Measurements from ENCODE around the gene MYO18B.

MYO18B gene

DNA sequence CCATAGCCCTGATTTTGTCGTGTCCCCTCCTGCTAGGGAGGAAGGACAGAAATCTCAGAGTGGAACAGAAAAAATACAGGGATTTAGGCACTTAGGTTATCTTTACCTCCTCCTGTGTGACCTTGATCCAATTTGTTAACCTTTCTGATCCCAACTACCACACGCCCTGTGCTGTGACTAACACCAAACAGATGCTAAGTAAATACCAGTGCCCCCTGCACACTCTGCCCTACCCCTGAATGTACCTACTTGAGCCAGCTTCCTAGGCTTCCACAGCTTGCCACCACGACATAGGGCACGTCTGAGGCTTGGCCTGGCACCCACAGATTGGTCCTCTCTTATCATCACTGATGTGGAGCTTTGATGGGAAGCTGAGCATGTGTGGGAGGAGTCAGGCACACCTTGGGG lies 9.2 kb downstream of the MYO18B start:
- no peak for DNase-seq

DNA sequence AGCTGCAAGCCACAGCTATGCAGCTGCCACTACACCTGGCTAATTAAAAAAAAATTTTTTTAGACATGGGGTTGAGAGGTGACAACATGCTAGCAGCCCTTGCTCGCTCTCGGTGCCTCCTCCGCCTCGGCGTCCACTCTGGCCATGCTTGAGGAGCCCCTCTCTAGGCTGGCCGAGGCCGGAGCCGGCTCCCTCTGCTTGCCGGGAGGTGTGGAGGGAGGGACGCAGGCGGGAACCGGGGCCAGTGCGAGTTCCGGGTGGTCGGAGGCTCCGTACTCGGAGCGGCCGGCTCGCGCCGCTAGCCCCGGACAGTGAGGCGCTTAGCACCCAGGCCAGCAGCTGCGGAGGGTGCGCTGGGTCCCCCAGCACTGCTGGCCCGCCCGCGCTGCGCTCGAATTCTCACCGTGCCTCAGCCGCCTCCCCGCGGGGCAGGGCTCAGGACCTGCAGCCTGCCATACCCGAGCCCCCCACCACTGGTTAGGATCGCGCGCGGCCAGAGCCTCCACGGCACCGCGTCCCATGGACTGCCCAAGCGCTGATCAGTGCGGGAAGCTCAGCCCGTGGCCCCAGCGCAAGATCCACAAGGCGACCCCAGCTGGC lies 10.7 kb downstream of the MYO18B start:
- DNase-seq = no peak

DNA sequence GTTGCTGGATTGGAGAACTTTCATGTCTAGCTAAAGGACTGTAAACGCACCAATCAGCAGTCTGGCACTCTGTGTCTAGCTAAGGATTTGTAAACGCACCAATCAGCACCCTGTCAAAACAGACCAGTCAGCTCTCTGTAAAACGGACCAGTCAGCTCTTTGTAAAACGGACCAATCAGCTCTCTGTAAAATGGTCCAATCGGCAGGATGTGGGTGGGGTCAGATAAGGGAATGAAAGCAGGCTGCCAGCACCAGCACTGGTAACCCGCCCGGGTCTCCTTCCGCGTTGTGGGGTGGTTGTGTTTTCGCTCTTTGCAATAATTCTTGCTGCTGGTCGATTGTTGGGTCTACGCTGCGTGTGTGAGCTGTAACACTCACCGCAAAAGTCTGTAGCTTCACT lies 11.3 kb downstream of the MYO18B start:
- DNase-seq = no peak

DNA sequence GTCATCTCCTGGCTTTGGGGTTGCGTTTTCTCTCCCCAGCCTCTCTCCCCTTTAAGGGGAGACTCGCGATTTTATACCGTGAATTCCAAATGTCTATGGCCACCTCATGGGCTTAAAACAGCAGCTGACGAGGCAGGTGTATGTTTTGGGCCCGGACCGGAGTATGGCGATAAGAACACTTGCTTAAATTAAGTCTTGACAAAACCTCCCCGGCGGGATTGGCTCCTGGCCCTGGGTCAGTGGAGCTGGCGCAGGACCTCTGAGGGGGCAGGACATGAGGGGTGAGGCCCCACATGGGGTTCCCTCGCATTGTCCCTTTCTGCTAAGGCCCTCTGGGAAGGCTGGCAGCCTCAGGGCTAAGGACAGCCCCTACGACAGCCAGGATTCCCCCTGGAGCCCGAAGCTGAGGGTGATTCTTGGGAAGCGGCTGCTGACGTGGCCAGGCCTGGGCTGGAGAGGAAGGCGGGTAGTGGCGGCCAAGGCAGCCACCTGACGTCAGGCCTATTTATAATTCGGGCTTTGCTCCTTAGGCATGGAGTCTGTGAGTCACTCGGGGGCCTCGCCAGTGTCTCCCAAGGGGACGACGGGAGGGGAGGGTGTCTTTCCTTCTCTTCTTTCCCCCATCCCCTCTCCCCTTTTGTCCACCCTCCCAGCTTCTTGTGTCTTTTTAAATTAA lies 12.7 kb downstream of the MYO18B start:
- DNase-seq = no peak

DNA sequence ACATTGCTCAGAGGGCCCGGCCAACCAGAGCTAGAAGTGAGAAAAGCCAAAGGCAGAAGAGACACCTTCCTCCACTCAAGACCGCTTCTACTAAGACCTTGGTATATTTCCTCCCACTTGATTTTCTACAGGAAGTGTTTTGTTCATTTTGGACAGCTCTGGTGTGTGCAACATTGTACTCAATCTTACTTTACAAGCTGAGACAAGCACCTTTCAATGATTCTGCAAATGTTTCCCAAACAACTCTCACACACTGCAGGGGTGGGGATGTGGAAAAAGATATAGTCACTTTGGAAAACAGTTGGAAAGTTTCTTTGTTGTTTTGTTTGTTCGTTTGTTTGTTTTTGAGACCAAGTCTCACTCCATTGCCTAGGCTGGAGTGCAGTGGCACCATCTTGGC lies 15.7 kb downstream of the MYO18B start:
- no peak for DNase-seq

DNA sequence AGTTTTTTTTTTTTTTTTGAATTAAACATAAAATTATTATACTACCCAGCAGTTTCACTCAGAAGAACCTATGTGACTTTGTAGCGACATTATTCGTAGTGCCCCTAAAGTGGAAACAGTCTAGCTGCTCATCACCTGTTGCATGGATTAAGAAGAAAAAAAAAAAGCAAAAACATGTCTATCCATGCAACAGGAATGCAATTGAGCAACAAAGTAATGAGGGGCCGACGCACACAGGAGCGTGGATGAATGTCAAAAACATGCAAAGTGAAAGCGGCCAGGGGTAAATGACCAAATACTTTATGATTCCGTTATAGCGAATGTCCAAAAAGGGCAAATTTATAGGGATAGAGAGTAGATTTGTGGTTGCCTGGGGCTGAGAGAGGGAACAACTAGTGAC lies 16.3 kb downstream of the MYO18B start:
- DNase-seq = no peak

DNA sequence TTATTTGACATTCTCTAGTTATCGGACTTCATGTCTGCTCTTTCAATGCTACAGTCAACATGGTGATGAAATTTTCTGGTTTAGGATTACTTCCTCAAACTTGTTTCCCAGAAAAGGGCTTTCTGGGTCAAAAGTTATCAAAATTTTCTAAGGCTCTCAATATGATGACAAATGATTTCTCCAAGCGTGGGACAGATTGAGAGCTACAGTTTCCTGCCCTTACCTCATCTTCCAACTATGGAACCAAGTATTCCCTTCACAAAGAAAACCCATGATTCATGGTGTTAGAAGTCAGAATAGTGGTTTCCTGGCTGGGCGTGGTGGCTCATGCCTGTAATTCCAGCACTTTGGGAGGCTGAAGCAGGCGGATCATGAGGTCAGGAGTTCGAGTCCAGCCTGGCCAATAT lies 17.8 kb downstream of the MYO18B start:
- DNase-seq = no peak

DNA sequence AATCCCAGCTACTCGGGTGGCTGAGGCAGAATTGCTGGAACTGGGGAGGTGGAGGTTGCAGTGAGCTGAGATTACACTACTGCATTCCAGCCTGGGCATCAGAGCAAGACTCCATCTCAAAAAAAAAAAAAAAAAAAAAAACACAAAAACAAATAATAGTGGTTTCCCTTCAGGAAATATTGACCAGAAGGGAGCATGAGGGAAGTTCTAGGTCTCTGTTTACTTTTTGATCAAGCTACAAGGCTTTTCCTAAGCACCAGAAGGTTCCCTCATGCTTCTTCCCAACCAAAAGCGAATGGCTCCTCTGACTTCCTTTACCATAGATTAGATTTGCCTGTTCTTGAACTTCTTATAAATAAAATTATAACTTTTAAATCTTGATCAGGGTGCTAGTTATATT lies 18.3 kb downstream of the MYO18B start:
- no peak for DNase-seq

DNA sequence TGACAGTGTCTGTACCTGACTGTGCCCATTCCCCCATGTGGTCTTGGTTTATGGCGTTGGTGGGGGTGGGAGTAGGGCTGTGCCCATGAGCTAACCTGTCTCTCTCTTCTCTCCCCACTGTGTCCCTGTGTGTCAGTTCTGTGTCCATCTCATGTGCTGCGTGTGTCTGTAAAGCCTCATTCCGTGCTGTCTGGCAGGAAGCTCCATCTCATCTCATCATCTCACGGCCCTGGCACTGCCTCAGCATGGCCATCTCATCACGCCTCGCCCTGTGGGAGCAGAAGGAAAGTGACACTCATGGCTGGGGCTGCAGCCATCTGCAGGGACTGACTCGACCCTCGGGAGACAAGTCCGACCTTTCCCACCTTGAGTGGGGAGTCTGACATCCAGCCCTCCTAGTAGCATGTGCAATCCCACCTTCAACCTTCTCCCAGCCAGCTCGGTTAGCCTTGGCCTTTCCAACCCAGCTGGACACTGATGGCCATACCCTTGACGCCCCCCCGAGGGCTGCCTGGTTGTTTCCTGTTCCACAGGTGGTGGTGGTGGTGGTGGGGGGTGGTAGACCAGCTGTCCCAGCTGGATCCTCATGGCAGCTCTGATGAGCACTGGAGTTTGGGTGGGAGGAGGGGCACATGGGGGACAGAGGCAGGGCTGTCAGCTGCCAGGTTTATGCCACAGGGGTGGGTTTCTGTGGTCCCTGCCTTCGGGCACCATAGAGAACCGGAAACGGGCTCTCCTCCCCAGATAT lies 19.0 kb downstream of the MYO18B start:
- DNase-seq = no peak

DNA sequence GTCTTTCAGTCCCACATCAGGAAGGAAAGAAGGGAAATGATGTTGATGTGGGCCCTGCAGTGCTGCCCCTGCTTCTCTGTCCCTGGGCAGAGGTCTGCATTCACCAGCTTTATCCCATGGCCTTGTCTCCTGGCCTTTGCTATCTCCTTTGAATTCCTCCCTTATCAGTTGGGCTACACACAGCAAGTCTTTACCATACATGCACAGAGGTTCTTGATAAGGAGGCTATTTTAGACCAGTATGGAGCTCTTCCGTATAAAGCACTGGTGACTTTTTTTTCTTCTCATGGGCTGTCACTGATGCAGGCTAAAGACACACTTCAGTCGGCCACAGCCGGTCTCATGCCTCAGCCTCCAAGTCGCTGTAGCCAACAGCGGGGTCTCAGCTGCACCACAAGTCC lies 20.2 kb downstream of the MYO18B start:
- no peak for DNase-seq

DNA sequence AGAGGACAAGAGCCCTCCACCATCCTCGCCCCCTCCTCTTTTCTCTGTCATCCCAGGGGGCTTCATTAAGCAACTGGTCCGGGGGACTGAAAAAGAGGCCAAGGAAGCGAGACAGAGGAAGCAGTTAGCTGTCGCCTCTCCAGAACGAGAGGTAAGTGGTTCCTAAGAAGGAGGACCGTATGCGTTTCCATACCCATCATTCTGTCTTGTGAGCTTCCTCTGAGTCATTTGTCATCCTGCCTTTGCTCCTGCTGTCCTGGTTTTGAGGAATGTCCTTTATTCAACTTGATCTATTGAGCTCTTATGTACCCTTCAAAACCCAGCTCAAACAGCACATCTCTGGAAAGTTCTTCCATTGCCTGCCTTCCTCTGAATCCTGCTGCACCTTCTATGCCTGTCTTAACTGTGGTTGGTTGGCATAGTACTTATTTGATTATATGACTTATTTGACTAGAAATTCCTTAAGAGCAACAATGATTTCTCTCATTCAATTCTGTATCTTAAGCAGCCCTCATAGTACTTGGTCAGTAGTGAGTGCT lies 21.3 kb downstream of the MYO18B start:
- no peak for DNase-seq

DNA sequence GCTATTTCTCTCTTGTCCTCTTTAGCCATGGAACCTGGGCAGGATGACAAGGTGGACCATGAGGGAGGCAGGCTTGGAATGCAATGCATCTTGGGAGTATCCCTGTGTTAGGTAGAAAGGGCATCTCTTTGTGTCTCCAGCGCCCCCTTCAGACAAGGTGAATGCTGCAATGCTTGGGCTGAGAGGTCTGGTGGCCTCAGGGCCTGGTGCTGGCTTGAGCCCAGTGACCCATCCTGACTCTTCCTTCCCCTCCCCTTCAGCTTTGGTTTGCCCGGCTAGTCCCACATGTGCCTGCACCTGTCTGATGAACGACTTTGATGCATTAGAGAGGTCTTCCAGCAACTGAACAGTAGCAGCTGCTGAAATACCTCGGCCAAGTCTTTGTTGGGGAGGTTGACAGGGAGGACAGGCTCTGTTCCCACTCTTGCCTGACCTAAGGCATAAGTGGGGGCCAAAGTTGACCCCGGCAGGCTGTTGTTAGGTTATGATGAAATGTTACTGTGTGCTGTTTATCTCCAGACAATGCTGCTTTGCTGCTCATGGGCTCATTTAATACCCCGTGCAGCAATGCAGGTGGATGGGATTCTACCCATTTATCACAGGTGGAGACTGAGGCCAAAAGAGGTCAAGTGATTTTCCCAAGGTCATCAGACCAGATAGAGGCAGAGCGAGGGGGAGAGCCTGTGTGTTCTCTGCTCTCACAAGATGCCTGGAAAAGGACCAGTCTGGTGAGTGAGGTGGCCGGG lies 22.5 kb downstream of the MYO18B start:
- DNase-seq = no peak

DNA sequence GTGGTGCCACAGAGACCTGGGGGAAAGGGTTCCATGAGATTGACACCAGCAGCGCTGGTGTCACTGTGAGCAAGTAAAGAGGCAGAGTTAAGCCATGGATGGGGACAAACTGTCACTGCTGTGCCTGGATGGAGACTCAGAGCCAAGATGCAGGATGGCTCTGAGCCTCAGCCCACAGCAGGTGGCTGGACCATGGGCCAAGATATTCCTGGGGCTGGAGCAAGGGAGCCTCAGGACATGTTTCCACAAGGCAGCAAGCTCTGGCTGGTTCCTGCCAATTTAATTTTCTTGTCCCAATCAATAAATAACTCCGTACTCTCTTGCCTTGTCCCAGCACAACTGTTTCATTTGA lies 23.0 kb downstream of the MYO18B start:
- no peak for DNase-seq

DNA sequence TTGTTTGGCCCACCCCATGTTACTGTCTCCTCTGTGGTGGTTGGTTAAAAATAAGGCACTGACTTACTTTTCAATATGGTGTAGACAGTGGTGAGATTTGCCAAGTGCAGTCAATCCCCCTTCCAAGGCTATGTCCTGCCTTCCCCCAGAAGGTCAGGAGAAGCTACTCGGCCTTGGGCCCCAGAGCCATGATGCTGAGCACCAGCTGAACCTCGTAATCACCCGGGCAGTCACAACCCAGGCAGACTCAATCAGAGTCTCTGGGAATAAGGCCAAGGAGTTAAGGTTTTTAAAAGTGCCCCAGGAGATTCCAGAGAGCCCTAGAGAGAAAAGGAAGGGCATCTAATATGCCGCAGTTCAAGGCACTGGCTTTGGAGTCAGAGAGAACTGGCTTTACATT lies 23.8 kb downstream of the MYO18B start:
- DNase-seq = no peak

DNA sequence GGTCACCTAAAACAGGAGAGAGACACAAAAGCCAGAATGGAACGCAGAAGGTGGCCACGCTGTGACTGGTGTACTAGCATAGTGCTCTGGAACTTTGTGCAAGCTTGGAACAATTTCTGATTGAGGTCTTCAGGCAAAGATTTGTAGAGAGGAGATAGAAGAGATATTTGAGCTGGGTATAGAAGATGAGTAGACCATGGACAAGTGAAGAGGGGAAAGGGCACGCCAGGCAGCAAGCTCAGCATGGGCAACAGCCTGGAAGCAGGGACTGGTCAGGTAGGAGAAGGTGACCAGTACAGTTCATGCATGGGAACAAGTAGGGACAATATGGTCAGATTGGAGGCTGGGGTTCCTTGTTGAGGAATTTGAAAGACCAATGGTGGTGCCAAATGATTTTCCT lies 24.4 kb downstream of the MYO18B start:
- no peak for DNase-seq

DNA sequence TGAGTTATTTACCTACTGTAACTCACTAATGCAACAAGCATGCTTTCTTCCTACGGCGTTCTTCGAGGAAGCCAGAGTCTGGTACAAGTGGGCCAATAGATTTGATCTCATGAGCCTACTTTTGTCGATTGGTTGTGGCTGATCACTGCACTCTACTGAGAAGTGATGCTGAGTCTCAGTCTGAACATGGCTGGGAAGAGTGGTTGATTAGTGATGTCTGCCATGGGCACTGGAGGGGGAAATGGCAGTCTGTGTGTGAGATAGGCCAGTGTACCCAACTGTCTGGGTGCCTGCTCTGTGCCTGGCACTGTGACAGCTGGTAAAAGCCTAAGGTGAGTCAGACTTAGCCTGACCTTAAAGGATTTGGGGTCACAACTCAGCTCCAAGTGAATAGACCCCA lies 28.3 kb downstream of the MYO18B start:
- DNase-seq = no peak

DNA sequence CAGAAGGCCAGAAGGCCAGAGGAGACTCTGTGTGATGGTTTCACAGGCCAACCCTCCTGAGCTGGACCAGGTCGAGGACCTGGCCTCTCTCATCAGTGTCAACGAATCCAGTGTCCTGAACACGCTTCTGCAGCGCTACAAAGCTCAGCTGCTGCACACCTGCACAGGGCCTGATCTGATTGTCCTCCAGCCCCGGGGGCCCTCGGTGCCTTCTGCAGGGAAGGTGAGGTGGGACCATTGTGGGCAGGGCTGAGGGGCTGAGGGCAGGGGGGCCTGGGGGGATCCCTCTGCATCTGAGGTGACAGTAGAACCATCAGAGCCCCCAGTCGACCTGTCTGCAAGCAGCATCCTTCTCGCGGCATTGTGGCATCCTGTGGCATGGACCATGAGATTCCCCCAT lies 30.3 kb downstream of the MYO18B start:
- no peak for DNase-seq

DNA sequence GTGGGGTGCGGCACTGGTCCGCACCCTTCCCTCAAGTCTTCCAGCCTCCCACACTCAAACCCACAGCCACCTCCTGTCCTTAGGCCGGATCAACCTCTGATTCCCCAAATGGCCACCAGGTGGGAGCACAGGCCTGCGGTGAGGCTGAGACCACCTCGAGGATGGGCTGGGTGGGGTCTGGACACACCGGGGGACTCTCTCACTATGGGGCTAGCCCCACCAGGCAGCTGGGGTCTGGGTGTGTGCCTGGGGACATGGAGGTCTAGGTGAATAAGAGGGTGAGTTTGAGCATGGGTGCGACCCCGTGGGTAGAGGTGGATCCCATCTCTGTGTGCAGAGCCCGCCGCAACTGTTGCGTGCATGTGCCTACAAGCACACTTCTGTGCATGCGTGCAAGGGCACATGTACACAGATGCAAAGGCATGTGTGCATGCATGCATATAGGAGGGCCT lies 32.6 kb downstream of the MYO18B start:
- no peak for DNase-seq

DNA sequence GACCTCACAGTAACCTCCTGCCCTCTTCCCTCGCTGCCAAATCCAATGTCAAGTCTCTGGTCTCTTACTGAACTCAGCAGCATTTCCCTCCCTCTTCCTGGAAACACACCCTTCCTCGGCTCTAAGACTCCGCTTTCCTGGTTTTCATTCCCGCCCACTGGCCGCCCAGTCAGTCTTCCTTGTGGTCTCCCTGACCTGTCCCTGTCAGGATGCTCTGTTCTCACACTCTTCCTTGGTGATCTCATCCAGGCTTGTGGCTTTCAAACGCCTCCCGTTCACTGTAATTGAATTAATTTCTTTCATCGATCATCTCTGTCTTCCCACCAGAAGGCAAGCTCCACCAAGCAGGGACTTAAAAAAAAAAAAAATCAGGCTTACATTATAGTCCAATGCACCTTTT lies 33.5 kb downstream of the MYO18B start:
- DNase-seq = no peak

DNA sequence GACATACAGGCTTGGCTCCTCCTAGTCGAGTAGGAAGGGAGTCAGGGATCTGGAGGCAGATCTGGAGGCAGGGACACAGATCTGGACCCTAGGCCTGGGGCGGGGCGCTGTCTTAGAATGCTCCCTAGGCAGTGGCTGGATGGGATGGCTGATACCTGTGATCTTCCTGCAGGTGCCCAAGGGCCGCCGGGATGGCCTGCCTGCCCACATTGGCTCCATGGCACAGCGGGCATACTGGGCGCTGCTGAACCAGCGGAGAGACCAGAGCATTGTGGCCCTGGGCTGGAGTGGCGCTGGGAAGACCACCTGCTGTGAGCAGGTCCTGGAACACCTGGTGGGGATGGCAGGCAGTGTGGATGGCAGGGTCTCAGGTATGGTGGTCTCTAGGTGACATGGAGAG lies 35.4 kb downstream of the MYO18B start:
- DNase-seq = no peak

DNA sequence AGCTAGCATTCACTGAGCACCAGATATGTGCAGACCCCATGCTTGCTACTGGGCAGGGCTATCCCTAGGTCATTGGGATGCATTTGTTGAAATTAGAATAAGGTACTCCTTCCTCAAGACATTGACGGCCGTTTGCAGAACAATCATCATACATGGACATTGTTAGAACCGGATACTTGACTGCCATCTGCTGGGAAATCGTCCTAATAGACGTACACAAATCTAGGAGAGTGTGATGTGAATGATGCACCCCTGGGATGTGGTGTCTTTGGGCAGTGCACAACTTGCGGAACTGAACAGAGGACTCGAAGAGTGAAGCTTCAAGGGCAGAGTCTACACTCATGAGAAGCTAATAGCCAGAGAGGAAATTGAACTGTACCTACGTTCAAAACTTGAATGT lies 35.9 kb downstream of the MYO18B start:
- DNase-seq = no peak

DNA sequence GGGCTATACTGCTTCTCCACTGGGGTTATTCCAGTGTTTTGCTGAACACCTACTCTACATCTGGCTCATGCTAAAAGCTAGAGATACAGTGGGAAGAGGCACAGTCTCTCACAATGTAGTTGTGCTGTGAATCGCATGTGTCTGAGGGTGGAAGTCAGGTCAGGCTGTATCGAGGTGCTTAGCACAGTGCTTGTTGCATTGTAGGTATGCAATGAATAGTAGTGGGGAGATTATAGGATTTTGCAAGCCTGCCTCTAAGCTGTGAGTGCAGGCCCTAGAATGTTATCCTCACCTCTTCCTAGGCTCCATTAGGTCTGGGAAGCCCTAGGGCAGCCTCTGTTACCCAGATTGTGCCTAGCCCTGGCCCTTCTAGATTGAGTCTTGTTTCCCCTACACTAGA lies 37.4 kb downstream of the MYO18B start:
- DNase-seq = no peak

DNA sequence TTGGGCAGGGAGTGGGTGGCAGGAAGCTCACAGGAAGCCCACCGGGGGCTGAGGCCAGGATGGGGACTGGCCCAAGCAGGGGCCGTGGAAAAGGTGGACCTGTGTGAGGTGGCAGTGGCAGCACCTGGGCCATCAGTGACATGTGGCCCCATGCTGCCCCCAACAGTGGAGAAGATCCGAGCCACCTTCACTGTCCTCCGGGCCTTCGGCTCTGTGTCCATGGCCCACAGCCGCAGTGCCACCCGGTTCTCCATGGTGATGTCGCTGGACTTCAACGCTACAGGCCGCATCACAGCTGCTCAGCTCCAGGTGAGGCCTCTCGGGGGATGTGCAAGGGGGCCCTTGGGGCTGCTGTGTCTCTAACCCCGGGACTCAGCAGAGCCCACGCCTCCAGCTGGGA lies 37.9 kb downstream of the MYO18B start:
- no peak for DNase-seq
